CD4-positive, alpha-beta T cell treated with Interleukin-4 for 1 hour (primary cell): ENCODE results near the gene DUOXA2.
A peak's percentile ranks its signal among the peaks of the same experiment; 100 is the strongest.

Experiments used
- DNase-seq, 2 donors: peaks; one replicate each; pipeline ENCODE4 v3.0.0-alpha.2; 2020 to 2022

DUOXA2 gene

GRCh38 chr15:45165536-45165935 is 51.4 kb downstream of the DUOXA2 start:
- no peak for DNase-seq

- DNase-seq = peak; percentile 88 to 90
Observed at GRCh38 chr15:45166834-45167630, 52.9 kb downstream of the DUOXA2 start.

- DNase-seq = no peak
Observed at GRCh38 chr15:45167631-45168205, 53.6 kb downstream of the DUOXA2 start.
